ENCODE data around the gene FAM219A. TPM values are rescaled to one million over a fixed set of nuclear protein-coding genes. Genes with fewer than 3 reads are reported as not detected.
A peak's percentile ranks its signal among the peaks of the same experiment; 100 is the strongest.

FAM219A gene
- polyA plus RNA-seq, 3 donors, result 0.61 to 15.3 (median 1.2) TPM

DNA sequence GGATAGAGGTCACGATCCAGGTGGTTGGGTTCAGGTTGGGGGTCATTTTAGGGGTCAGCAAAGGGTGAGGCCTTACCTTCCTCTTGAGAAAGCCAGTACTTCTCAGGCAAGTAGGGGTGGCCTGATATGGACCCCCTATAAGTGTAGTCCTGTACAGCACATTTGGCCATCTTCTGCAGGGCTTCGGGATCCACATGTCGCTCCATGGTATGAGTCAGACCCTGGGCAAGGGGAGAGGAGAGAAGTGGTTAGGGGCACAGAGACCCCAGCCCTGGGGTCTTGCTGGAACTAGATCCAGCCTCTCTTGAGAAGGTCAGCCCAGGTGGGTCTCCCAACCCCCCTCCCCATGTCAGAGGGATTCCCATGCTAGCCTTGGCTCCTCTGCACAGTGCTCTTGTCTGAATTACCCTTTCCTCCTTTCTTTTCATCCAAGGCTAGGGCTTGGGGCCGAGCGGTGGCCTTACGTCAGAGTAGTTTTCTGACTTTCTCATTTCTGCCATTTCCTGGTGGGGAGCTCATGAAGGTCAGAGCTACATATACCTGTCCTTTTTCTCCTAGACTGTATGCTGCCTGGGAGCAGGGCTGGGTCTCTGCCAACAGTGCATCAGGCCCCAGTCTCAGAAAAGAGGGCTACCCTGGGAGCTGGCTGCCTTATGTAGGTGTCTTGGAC, 72.7 kb downstream of the FAM219A start:
- no peak overlapping the region for H3K4me2 ChIP-seq (replicated peaks; ENCODE audit: extremely low read depth, low read length, poor library complexity, severe bottlenecking)
- WGBS (ENCODE audit: insufficient coverage), result 100% methylated on average over 2 of the region's 6 CpGs
- Mint-ChIP-seq H3K9me3 (peaks cover 0 to 3% (median 0%) of the 10 kb centered on the region in 7 donors), H3K27ac (peak overlapping the region in 2 of 7 donors; percentile 8 to 72), H3K27me3 (ENCODE audit: low read depth in 3 of 3) (peaks cover 24 to 30% (median 28%) of the 10 kb centered on the region in 3 donors), H3K4me1 (peaks cover 13% of the 10 kb centered on the region), H3K36me3 (peaks cover 0 to 6% of the 10 kb centered on the region in 2 donors), H3K4me3 (no peak overlapping the region)
- no peak overlapping the region for H3K4me3 ChIP-seq (replicated peaks in 1 of 3; ENCODE audit: low read depth in 2 of 3, low read length in 3 of 3)
- DNase-seq, result no peak
- no peaks in the 10 kb centered on the region for H4K20me1 ChIP-seq (ENCODE audit: insufficient read depth, low read length)
- TF ChIP-seq, protein P1, sequence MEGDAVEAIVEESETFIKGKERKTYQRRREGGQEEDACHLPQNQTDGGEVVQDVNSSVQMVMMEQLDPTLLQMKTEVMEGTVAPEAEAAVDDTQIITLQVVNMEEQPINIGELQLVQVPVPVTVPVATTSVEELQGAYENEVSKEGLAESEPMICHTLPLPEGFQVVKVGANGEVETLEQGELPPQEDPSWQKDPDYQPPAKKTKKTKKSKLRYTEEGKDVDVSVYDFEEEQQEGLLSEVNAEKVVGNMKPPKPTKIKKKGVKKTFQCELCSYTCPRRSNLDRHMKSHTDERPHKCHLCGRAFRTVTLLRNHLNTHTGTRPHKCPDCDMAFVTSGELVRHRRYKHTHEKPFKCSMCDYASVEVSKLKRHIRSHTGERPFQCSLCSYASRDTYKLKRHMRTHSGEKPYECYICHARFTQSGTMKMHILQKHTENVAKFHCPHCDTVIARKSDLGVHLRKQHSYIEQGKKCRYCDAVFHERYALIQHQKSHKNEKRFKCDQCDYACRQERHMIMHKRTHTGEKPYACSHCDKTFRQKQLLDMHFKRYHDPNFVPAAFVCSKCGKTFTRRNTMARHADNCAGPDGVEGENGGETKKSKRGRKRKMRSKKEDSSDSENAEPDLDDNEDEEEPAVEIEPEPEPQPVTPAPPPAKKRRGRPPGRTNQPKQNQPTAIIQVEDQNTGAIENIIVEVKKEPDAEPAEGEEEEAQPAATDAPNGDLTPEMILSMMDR (IDR thresholded peaks at IDR 0.05), result no peak
- no peak overlapping the region for H2AFZ ChIP-seq (ENCODE audit: insufficient read depth, low read depth, low read length, poor library complexity, severe bottlenecking)
- no peak overlapping the region for H3K9ac ChIP-seq (ENCODE audit: insufficient read depth, low read length, poor library complexity, severe bottlenecking)
- H3K27me3 ChIP-seq (ENCODE audit: control insufficient read depth in 2 of 2, insufficient read depth in 2 of 2, low read length in 2 of 2), result peaks cover 0 to 22% of the 10 kb centered on the region in 2 donors
- H3K4me1 ChIP-seq (ENCODE audit: control insufficient read depth in 1 of 2, insufficient read depth in 2 of 2, low read length in 2 of 2), result peaks cover 7 to 9% of the 10 kb centered on the region in 2 donors
- H3K27ac ChIP-seq (ENCODE audit: low read depth in 1 of 2, low read length in 2 of 2), result no peak overlapping the region
- no peaks in the 10 kb centered on the region for H3K9me3 ChIP-seq (replicated peaks in 1 of 2; ENCODE audit: control insufficient read depth in 1 of 2, insufficient read depth in 1 of 2, low read length in 2 of 2)
- H3K36me3 ChIP-seq (replicated peaks in 1 of 2; ENCODE audit: control insufficient read depth in 1 of 2, insufficient read depth in 2 of 2, low read length in 2 of 2), result no peaks in the 10 kb centered on the region
- H3K79me2 ChIP-seq (ENCODE audit: insufficient read depth, low read length), result no peaks in the 10 kb centered on the region
- intact Hi-C loops (cut with micrococcal nuclease), result no loop called here

DNA sequence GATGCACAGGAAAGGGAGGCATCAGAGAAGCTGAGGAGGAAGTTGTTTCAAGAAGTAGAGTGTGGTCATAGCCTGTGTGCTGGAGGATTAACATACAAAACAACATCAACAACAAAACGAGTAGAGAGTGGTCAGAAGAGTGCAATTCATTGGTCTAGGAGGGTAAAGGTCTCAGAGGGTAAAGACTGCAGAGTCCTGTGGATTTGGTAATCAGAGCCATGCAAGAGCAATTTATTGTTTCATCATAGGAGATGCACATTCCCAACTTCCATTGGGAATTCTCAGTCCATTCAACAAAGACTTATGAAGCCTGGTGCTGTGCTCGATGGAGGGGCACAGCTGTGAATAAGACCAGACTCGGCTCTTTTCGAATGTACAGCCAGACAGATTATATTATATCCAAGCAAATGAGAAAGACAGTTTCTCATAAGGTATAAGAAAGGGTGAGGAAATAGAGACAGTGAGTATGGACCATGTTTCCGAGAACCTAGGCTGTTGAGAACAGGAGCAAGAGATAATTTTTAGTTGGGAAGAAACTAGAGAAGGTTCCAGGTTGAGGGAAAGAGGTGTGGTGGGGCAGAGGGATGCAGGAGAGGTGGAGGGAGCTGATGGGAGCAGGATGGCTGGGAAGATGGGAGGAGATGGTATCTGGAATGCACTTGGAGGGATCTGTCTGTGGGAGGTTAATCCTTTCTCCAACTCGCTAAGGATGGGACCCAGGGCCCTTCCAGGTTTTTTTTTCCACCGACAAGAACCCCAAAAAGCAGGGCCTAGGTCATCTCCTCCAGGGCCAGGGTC, 73.8 kb downstream of the FAM219A start:
- DNase-seq, result no peak
- TF ChIP-seq, protein P1 (IDR thresholded peaks at IDR 0.05), result no peak
- H3K27me3 ChIP-seq (ENCODE audit: control insufficient read depth in 2 of 2, insufficient read depth in 2 of 2, low read length in 2 of 2), result peaks cover 0 to 28% of the 10 kb centered on the region in 2 donors
- intact Hi-C loops (cut with micrococcal nuclease), result loop anchor here in 1 of 2 donors (5.0 kb wide), 1 partner anchor 73 kb away; the partner anchor contains the start of genes DNAI1 and FAM219A
- H3K79me2 ChIP-seq (ENCODE audit: insufficient read depth, low read length), result no peaks in the 10 kb centered on the region
- Mint-ChIP-seq H3K9me3 (peaks cover 0 to 3% (median 0%) of the 10 kb centered on the region in 7 donors), H3K36me3 (peaks cover 0 to 6% of the 10 kb centered on the region in 2 donors), H3K4me3 (peak overlapping the region in 1 of 2 donors; percentile 14), H3K27me3 (ENCODE audit: low read depth in 3 of 3) (peaks cover 26 to 34% (median 30%) of the 10 kb centered on the region in 3 donors), H3K27ac (no peak overlapping the region), H3K4me1 (peaks cover 24% of the 10 kb centered on the region)
- no peak overlapping the region for H3K9ac ChIP-seq (ENCODE audit: insufficient read depth, low read length, poor library complexity, severe bottlenecking)
- H3K4me1 ChIP-seq (ENCODE audit: control insufficient read depth in 1 of 2, insufficient read depth in 2 of 2, low read length in 2 of 2), result peaks cover 17 to 21% of the 10 kb centered on the region in 2 donors
- no peak overlapping the region for H3K4me3 ChIP-seq (replicated peaks in 1 of 3; ENCODE audit: low read depth in 2 of 3, low read length in 3 of 3)
- no peak overlapping the region for H3K27ac ChIP-seq (ENCODE audit: low read depth in 1 of 2, low read length in 2 of 2)
- no peaks in the 10 kb centered on the region for H4K20me1 ChIP-seq (ENCODE audit: insufficient read depth, low read length)
- no peak overlapping the region for H3K4me2 ChIP-seq (replicated peaks; ENCODE audit: extremely low read depth, low read length, poor library complexity, severe bottlenecking)
- no peak overlapping the region for H2AFZ ChIP-seq (ENCODE audit: insufficient read depth, low read depth, low read length, poor library complexity, severe bottlenecking)
- WGBS (ENCODE audit: insufficient coverage), result 91% methylated on average over 4 of the region's 7 CpGs
- no peaks in the 10 kb centered on the region for H3K9me3 ChIP-seq (replicated peaks in 1 of 2; ENCODE audit: control insufficient read depth in 1 of 2, insufficient read depth in 1 of 2, low read length in 2 of 2)
- H3K36me3 ChIP-seq (replicated peaks in 1 of 2; ENCODE audit: control insufficient read depth in 1 of 2, insufficient read depth in 2 of 2, low read length in 2 of 2), result no peaks in the 10 kb centered on the region

Measured in CD14-positive monocyte (primary cell).